HCT116 (cell line): ENCODE results near the gene OCA2.

Experiments
- ELF1 ChIP-seq: IDR thresholded peaks from 2 replicates; pipeline ENCODE4 v1.6.1; 2012; ENCODE audit warnings: low read depth, borderline replicate concordance
- EZH2 ChIP-seq: fragments of 200-600 bp; sonication (generic); IDR thresholded peaks from 2 replicates; pipeline ENCODE4 v1.6.1; 2017; ENCODE audit warnings: antibody characterized with exemption, mixed run types
- EZH2phosphoT487 ChIP-seq: fragments of 200-600 bp; IDR thresholded peaks from 2 replicates; pipeline ENCODE4 v1.6.1; 2018; ENCODE audit warnings: antibody characterized with exemption, borderline replicate concordance
- POLR2A ChIP-seq: IDR thresholded peaks from 2 replicates; pipeline ENCODE4 v1.7.0; 2011; ENCODE audit warnings: borderline replicate concordance; ENCODE audit not compliant: insufficient read depth, insufficient read length; ENCODE audit errors: extremely low read depth
- SP1 ChIP-seq: IDR thresholded peaks from 2 replicates; pipeline ENCODE4 v1.6.1; 2012; ENCODE audit warnings: low read depth
- TF ChIP-seq, protein P1 (sequence below), 3 experiments: fragments of 200-600 bp in 1 of 3; sonication (generic) in 1 of 3; IDR thresholded peaks in 2 of 3; conservative IDR thresholded peaks in 1 of 3; 2 replicates each; pipeline ENCODE4 v1.5.1; 2012 to 2017; ENCODE audit warnings: low read depth in 2 of 3, low read length in 2 of 3, antibody characterized with exemption in 1 of 3, borderline replicate concordance in 1 of 3, control low read depth in 1 of 3, mild to moderate bottlenecking in 1 of 3, mixed read lengths in 1 of 3, mixed run types in 1 of 3, moderate library complexity in 1 of 3; ENCODE audit not compliant: insufficient read depth in 1 of 3
- TF ChIP-seq, protein P2 (sequence below): IDR thresholded peaks from 2 replicates; pipeline ENCODE4 v1.6.1; 2012

DNA sequence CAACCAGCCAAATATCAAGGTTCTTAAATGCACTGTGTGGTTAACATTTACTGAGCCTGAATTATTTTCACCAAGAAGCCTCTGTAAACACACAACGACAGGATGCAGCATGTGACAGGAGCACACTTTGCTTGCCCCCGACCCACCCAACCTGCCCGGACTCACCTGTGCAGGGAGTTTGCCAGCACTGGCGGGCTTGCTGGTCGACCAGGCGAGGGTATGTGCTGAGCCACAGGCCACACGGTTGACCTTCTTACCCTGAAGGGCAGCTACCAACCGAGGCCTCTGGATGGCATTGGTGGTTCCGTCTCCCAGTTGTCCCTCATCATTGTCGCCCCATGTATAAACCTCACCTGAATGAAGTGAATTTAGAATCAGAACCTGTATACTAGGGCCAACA lies 25.7 kb upstream of the OCA2 start:
- TF ChIP-seq, protein P1, sequence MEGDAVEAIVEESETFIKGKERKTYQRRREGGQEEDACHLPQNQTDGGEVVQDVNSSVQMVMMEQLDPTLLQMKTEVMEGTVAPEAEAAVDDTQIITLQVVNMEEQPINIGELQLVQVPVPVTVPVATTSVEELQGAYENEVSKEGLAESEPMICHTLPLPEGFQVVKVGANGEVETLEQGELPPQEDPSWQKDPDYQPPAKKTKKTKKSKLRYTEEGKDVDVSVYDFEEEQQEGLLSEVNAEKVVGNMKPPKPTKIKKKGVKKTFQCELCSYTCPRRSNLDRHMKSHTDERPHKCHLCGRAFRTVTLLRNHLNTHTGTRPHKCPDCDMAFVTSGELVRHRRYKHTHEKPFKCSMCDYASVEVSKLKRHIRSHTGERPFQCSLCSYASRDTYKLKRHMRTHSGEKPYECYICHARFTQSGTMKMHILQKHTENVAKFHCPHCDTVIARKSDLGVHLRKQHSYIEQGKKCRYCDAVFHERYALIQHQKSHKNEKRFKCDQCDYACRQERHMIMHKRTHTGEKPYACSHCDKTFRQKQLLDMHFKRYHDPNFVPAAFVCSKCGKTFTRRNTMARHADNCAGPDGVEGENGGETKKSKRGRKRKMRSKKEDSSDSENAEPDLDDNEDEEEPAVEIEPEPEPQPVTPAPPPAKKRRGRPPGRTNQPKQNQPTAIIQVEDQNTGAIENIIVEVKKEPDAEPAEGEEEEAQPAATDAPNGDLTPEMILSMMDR (IDR thresholded peaks at IDR 0.05 in 2 of 3, conservative IDR thresholded peaks at IDR 0.05 in 1 of 3; ENCODE audit: borderline replicate concordance in 1 of 3, insufficient read depth in 1 of 3, low read depth in 2 of 3, low read length in 2 of 3): no peak
- TF ChIP-seq, protein P2, sequence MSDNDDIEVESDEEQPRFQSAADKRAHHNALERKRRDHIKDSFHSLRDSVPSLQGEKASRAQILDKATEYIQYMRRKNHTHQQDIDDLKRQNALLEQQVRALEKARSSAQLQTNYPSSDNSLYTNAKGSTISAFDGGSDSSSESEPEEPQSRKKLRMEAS: no peak
- no peak for TF ChIP-seq EZH2
- no peak for TF ChIP-seq POLR2A
- TF ChIP-seq EZH2phosphoT487: no peak
- no peak for TF ChIP-seq SP1
- no peak for TF ChIP-seq ELF1
